NT2/D1 (cell line): ENCODE measurements around the gene FLNC.

ENCODE experiments used
- DNase-seq: peaks from one replicate; pipeline ENCODE4 v3.0.0-alpha.2; 2011; ENCODE audit warnings: low read depth, low spot score
- H3K27me3 ChIP-seq: 2 replicates; pipeline ENCODE4 v1.6.0; 2011; ENCODE audit warnings: mild to moderate bottlenecking; ENCODE audit not compliant: insufficient read length, insufficient read depth
- H3K36me3 ChIP-seq: 2 replicates; pipeline ENCODE4 v1.6.1; 2011; ENCODE audit warnings: mild to moderate bottlenecking, low read length, mixed read lengths; ENCODE audit not compliant: insufficient read depth, insufficient read length
- H3K4me1 ChIP-seq: 2 replicates; pipeline ENCODE4 v1.5.1; 2011; ENCODE audit not compliant: insufficient read depth, insufficient read length
- H3K4me3 ChIP-seq: 2 replicates; pipeline ENCODE4 v1.5.1; 2011; ENCODE audit warnings: low read depth; ENCODE audit not compliant: insufficient read length
- H3K9ac ChIP-seq: 2 replicates; pipeline ENCODE4 v1.6.0; 2011; ENCODE audit warnings: low read depth; ENCODE audit not compliant: insufficient read length
- H3K9me3 ChIP-seq: 2 replicates; pipeline ENCODE4 v1.5.1; 2011; ENCODE audit warnings: mild to moderate bottlenecking, low read length; ENCODE audit not compliant: insufficient read depth
- SUZ12 ChIP-seq: IDR thresholded peaks from 2 replicates; pipeline ENCODE4 v1.6.1; 2011; ENCODE audit not compliant: insufficient read length, insufficient read depth; ENCODE audit errors: extremely low read depth
- YY1 ChIP-seq: IDR thresholded peaks from 2 replicates; pipeline ENCODE4 v1.6.1; 2011; ENCODE audit not compliant: insufficient read length, insufficient read depth
- ZNF274 ChIP-seq: IDR thresholded peaks from 2 replicates; pipeline ENCODE4 v1.6.1; 2011; ENCODE audit warnings: mild to moderate bottlenecking, low read depth, low read length

The FLNC gene

GRCh38 chr7:128833946-128834325 is 3.7 kb downstream of the FLNC start:
- Histone ChIP-seq H3K9me3 (no peaks in the 10 kb centered on the region), H3K27me3 (no peaks in the 10 kb centered on the region), H3K4me3 (no peak overlapping the region), H3K9ac (peak overlapping the region; percentile 66), H3K4me1 (peaks cover 9% of the 10 kb centered on the region), H3K36me3 (peaks cover 71% of the 10 kb centered on the region)
- no peak for DNase-seq
- TF ChIP-seq YY1 (no peak), ZNF274 (no peak), SUZ12 (no peak)

GRCh38 chr7:128835231-128835751 is 5.1 kb downstream of the FLNC start:
- Histone ChIP-seq H3K27me3 (no peaks in the 10 kb centered on the region), H3K9me3 (no peaks in the 10 kb centered on the region), H3K36me3 (peaks cover 84% of the 10 kb centered on the region), H3K4me1 (peaks cover 2% of the 10 kb centered on the region), H3K4me3 (no peak overlapping the region), H3K9ac (no peak overlapping the region)
- no peak for DNase-seq
- TF ChIP-seq ZNF274 (no peak), YY1 (no peak), SUZ12 (no peak)

GRCh38 chr7:128835790-128836641 is 5.8 kb downstream of the FLNC start:
- peaks cover 2% of the 10 kb centered on the region for H3K4me1 ChIP-seq
- H3K27me3 ChIP-seq: no peaks in the 10 kb centered on the region
- DNase-seq: no peak
- peaks cover 91% of the 10 kb centered on the region for H3K36me3 ChIP-seq
- TF ChIP-seq YY1 (no peak), ZNF274 (no peak), SUZ12 (no peak)
- no peak overlapping the region for H3K9ac ChIP-seq
- no peaks in the 10 kb centered on the region for H3K9me3 ChIP-seq
- H3K4me3 ChIP-seq: no peak overlapping the region

- peaks cover 92% of the 10 kb centered on the region for H3K36me3 ChIP-seq
- no peak for TF ChIP-seq SUZ12
- no peak for TF ChIP-seq YY1
- H3K27me3 ChIP-seq: no peaks in the 10 kb centered on the region
- no peaks in the 10 kb centered on the region for H3K9me3 ChIP-seq
- H3K9ac ChIP-seq: no peak overlapping the region
- peaks cover 2% of the 10 kb centered on the region for H3K4me1 ChIP-seq
- no peak for DNase-seq
- no peak overlapping the region for H3K4me3 ChIP-seq
Observed at GRCh38 chr7:128836729-128837348, 6.6 kb downstream of the FLNC start.

- no peaks in the 10 kb centered on the region for H3K9me3 ChIP-seq
- no peak for DNase-seq
- no peak overlapping the region for H3K9ac ChIP-seq
- H3K4me1 ChIP-seq: peaks cover 2% of the 10 kb centered on the region
- no peak overlapping the region for H3K4me3 ChIP-seq
- peaks cover 93% of the 10 kb centered on the region for H3K36me3 ChIP-seq
- TF ChIP-seq SUZ12: no peak
- no peak for TF ChIP-seq YY1
- no peak for TF ChIP-seq ZNF274
- H3K27me3 ChIP-seq: no peaks in the 10 kb centered on the region
Observed at GRCh38 chr7:128837521-128837921, 7.3 kb downstream of the FLNC start.

- Histone ChIP-seq H3K36me3 (peaks cover 94% of the 10 kb centered on the region), H3K9me3 (no peaks in the 10 kb centered on the region), H3K9ac (no peak overlapping the region)
Observed at GRCh38 chr7:128838109-128838779, 8.0 kb downstream of the FLNC start.

GRCh38 chr7:128838981-128839731 is 8.9 kb downstream of the FLNC start:
- Histone ChIP-seq H3K36me3 (peaks cover 99% of the 10 kb centered on the region), H3K27me3 (no peaks in the 10 kb centered on the region), H3K9ac (no peak overlapping the region), H3K4me1 (no peaks in the 10 kb centered on the region), H3K4me3 (no peak overlapping the region), H3K9me3 (no peaks in the 10 kb centered on the region)
- TF ChIP-seq YY1: no peak
- DNase-seq: no peak

More at GRCh38 chr7:128838109-128838779, 8.0 kb downstream of the FLNC start:
- no peak overlapping the region for H3K4me3 ChIP-seq
- DNase-seq: no peak
- peaks cover 2% of the 10 kb centered on the region for H3K4me1 ChIP-seq
- H3K27me3 ChIP-seq: no peaks in the 10 kb centered on the region
- TF ChIP-seq SUZ12: no peak
- TF ChIP-seq YY1: no peak
- no peak for TF ChIP-seq ZNF274
